ENCODE measurements around the gene JOSD1. TPM values are rescaled to one million over a fixed set of nuclear protein-coding genes. Genes with fewer than 3 reads are reported as not detected.

JOSD1 gene
- total and polyA plus RNA-seq, 10 of the 15 experiments (the other 5 are each of a cell fraction or from before 2014, with no cell fraction given), result 6.2 to 54.6 (median 40.5) TPM

DNA sequence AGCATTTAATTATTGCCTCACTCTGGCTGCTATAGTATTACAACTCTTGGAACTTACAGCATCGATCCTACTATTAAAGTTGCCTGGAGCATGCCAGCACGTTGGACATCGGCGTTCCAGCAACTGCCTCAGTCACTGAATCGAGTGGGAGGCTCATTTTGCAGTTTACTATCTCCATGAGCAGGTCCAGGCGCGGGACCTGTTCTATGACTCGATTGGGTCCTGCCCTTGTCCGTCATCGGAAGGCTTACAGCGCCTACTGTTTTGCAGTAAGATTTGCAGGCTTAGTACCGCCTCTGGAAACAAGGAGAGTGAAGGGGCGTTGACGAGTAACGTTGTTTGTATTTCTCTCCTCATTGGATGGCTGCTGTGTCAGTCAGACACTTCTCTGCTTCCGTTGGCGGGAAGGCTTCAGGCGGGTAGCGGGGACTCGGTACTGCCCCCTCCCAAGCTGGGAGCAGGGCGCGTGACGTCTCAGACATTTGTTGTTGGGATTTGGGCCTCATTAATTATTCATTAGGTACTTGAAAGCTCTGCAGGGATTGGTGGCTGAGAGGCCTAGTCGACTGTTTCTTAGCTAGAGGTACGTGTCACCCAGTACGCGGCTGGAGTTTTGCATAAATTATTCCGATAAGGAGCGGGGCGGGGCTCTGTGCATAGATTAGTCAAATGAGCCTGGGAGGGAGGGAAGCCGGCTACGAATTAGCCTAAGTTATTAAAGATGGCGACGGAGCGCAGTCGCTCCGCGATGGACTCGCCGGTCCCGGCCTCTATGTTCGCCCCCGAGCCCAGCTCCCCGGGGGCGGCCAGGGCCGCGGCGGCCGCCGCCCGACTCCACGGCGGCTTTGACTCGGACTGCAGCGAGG, 4.7 kb upstream of the JOSD1 start, which contains the start of gene GTPBP1 (continued):
- peak; percentile 81 for TF ChIP-seq RAD51 (IDR thresholded peaks at IDR 0.05)
- TF ChIP-seq, protein P1, sequence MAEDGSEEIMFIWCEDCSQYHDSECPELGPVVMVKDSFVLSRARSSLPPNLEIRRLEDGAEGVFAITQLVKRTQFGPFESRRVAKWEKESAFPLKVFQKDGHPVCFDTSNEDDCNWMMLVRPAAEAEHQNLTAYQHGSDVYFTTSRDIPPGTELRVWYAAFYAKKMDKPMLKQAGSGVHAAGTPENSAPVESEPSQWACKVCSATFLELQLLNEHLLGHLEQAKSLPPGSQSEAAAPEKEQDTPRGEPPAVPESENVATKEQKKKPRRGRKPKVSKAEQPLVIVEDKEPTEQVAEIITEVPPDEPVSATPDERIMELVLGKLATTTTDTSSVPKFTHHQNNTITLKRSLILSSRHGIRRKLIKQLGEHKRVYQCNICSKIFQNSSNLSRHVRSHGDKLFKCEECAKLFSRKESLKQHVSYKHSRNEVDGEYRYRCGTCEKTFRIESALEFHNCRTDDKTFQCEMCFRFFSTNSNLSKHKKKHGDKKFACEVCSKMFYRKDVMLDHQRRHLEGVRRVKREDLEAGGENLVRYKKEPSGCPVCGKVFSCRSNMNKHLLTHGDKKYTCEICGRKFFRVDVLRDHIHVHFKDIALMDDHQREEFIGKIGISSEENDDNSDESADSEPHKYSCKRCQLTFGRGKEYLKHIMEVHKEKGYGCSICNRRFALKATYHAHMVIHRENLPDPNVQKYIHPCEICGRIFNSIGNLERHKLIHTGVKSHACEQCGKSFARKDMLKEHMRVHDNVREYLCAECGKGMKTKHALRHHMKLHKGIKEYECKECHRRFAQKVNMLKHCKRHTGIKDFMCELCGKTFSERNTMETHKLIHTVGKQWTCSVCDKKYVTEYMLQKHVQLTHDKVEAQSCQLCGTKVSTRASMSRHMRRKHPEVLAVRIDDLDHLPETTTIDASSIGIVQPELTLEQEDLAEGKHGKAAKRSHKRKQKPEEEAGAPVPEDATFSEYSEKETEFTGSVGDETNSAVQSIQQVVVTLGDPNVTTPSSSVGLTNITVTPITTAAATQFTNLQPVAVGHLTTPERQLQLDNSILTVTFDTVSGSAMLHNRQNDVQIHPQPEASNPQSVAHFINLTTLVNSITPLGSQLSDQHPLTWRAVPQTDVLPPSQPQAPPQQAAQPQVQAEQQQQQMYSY (CRISPR knock-in tag; IDR thresholded peaks at IDR 0.05), result no peak
- peak in 1 of 2 experiments; percentile 18; a peak in 1 of 4 replicates for TF ChIP-seq EP300 (IDR thresholded peaks at IDR 0.05; ENCODE audit: borderline replicate concordance in 1 of 2, control insufficient read depth in 1 of 2, low read depth in 2 of 2, low read length in 2 of 2)
- TF ChIP-seq, protein P2, sequence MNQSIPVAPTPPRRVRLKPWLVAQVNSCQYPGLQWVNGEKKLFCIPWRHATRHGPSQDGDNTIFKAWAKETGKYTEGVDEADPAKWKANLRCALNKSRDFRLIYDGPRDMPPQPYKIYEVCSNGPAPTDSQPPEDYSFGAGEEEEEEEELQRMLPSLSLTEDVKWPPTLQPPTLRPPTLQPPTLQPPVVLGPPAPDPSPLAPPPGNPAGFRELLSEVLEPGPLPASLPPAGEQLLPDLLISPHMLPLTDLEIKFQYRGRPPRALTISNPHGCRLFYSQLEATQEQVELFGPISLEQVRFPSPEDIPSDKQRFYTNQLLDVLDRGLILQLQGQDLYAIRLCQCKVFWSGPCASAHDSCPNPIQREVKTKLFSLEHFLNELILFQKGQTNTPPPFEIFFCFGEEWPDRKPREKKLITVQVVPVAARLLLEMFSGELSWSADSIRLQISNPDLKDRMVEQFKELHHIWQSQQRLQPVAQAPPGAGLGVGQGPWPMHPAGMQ (IDR thresholded peaks at IDR 0.05; ENCODE audit: borderline replicate concordance), result no peak
- TF ChIP-seq LARP7 (IDR thresholded peaks at IDR 0.05), result peak; percentile 80
- no peak for TF ChIP-seq RAD21 (IDR thresholded peaks at IDR 0.05; ENCODE audit: insufficient read depth, low read depth, low read length)
- TF ChIP-seq IKZF1 (conservative IDR thresholded peaks at IDR 0.05), result peak; percentile 55; the same call in 1 of the 2 replicates
- TF ChIP-seq BMI1 (IDR thresholded peaks at IDR 0.05; ENCODE audit: borderline replicate concordance), result no peak
- no peak for TF ChIP-seq JUNB (IDR thresholded peaks at IDR 0.05)
- TF ChIP-seq, protein P3, sequence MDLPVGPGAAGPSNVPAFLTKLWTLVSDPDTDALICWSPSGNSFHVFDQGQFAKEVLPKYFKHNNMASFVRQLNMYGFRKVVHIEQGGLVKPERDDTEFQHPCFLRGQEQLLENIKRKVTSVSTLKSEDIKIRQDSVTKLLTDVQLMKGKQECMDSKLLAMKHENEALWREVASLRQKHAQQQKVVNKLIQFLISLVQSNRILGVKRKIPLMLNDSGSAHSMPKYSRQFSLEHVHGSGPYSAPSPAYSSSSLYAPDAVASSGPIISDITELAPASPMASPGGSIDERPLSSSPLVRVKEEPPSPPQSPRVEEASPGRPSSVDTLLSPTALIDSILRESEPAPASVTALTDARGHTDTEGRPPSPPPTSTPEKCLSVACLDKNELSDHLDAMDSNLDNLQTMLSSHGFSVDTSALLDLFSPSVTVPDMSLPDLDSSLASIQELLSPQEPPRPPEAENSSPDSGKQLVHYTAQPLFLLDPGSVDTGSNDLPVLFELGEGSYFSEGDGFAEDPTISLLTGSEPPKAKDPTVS (IDR thresholded peaks at IDR 0.05; ENCODE audit: low read depth, low read length), result no peak
- 0 out of 2 replicates have a peak, but pooled peaks have one; percentile 69 for TF ChIP-seq CHD1 (IDR thresholded peaks at IDR 0.05; ENCODE audit: low read depth, low read length)
- TF ChIP-seq FOXM1 (IDR thresholded peaks at IDR 0.05; ENCODE audit: low read depth, low read length), result no peak
- no peak for TF ChIP-seq SMAD5 (IDR thresholded peaks at IDR 0.05; ENCODE audit: low read depth)
- TF ChIP-seq SUZ12 (IDR thresholded peaks at IDR 0.05; ENCODE audit: unreplicated experiment), result no peak
- TF ChIP-seq, protein P4, sequence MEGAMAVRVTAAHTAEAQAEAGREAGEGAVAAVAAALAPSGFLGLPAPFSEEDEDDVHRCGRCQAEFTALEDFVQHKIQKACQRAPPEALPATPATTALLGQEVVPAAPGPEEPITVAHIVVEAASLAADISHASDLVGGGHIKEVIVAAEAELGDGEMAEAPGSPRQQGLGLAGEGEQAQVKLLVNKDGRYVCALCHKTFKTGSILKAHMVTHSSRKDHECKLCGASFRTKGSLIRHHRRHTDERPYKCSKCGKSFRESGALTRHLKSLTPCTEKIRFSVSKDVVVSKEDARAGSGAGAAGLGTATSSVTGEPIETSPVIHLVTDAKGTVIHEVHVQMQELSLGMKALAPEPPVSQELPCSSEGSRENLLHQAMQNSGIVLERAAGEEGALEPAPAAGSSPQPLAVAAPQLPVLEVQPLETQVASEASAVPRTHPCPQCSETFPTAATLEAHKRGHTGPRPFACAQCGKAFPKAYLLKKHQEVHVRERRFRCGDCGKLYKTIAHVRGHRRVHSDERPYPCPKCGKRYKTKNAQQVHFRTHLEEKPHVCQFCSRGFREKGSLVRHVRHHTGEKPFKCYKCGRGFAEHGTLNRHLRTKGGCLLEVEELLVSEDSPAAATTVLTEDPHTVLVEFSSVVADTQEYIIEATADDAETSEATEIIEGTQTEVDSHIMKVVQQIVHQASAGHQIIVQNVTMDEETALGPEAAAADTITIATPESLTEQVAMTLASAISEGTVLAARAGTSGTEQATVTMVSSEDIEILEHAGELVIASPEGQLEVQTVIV (IDR thresholded peaks at IDR 0.05; ENCODE audit: borderline replicate concordance, partially characterized antibody), result no peak
- no peak for TF ChIP-seq KDM1A (IDR thresholded peaks at IDR 0.05; ENCODE audit: borderline replicate concordance)
- TF ChIP-seq BACH1 (IDR thresholded peaks at IDR 0.05; ENCODE audit: borderline replicate concordance), result peak; percentile 78
- no peak for TF ChIP-seq MYB (IDR thresholded peaks at IDR 0.05; ENCODE audit: borderline replicate concordance, low read depth, low read length)
- TF ChIP-seq BCL11A (IDR thresholded peaks at IDR 0.05; ENCODE audit: low read depth, low read length), result no peak
- TF ChIP-seq MXI1 (IDR thresholded peaks at IDR 0.05; ENCODE audit: low read depth, low read length), result peak; percentile 73; the same call in 1 of the 2 replicates
- no peak for TF ChIP-seq MTA2 (IDR thresholded peaks at IDR 0.05; ENCODE audit: low read depth)
